ENCODE results near the gene CDKN2B-AS1.

DNA sequence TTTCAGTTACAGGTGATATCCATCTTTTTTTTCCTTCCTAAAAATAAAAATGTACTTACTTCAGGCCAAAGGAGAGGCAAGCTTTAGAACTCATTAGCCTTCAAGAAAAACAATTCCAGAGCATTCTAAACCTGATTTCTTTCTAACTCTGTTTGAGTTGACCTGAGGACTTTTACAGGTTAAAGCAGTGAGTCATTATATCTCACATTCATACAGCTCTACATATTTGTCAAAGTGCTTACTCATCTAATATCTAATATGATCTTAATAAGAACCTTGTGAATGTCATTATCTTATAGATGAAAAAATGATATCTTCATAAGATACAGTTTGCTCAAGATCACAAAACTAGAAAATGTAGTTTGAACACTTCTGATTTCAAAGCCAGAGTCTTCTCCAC, 163.7 kb downstream of the CDKN2B-AS1 start:
- TF ChIP-seq CTCF (IDR thresholded peaks at IDR 0.05) (no peak), EZH2 (IDR thresholded peaks at IDR 0.05) (no peak)

Measured in neural progenitor cell (in vitro differentiated cells).